Measurements from ENCODE around the gene OXA1L.
A peak's percentile ranks its signal among the peaks of the same experiment; 100 is the strongest.
"Not testable (repeated sequence)": the region's sequence is repeated elsewhere in the genome, so short reads cannot be mapped to it uniquely, and the experiment has no call there.

The OXA1L gene

DNA sequence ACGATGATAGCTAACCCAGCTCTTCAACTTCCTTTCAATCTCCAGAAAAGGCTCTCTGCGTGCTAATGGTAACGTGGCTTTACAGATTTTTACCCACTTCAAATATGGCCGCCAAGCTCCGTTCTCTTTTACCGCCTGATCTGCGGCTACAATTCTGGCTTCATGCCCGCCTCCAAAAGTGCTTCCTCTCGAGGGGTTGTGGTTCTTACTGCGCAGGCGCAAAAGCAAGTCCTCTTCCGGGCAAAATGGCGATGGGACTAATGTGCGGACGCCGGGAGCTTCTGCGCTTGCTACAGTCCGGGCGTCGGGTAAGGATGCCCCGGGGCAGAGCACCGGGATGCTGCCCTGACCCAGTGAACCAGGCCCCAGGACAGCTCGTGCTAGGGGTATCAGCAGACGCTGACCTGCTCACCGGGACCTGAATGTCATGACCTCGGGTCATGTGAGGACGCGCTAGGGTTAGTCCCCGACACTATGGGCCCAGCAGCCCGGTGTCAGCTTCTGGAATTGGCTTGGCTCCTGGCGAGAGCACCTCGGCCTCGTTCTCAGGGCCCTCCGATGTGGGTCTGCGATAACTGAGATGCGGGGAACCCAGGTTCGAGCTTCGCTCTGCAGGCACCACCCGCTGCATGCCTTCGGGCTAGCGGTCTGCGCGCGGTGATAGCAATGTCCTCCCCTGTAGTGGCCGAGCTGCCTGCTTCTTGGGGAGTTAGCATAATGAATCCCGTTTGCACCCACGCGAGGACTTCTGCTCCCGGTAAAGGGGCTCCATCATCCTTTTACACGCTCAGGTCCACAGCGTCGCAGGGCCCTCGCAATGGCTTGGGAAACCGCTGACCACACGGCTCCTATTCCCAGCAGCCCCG lies at the start of gene OXA1L:
Gene OXA1L, plus strand, starts transcription at position 232 of the 866 bp plus-strand sequence. Its CDS starts 14 bp downstream, at position 246.
- peak; percentile 99 for DNase-seq

GRCh38 chr14:22718091-22718490 lies 48.4 kb upstream of the OXA1L start:
- no peak for DNase-seq

GRCh38 chr14:22721213-22721612 lies 45.3 kb upstream of the OXA1L start:
- no peak for DNase-seq

DNA sequence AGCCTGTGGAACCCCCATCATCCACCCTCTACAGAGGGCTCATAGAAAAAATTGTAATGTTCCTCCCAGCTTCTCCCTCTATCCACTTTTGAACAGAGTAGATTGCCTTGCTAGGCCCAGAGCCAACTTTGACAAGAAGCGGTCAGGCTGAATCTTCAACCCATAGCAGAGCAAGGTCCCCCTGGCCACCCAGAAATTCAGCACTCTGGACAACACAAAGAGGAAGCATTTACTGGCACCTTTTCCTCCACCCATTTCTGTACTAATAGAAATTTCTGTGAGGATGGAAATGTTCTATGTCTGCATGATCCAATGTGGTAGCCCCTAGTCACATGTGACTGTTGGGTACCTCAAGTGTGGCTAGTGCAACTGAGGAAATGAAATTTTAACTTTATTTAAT lies 42.7 kb upstream of the OXA1L start:
- no peak for DNase-seq

GRCh38 chr14:22724847-22725246 lies 41.6 kb upstream of the OXA1L start:
- DNase-seq: not testable (repeated sequence)

GRCh38 chr14:22725374-22725773 lies 41.1 kb upstream of the OXA1L start:
- not testable (repeated sequence) for DNase-seq

DNA sequence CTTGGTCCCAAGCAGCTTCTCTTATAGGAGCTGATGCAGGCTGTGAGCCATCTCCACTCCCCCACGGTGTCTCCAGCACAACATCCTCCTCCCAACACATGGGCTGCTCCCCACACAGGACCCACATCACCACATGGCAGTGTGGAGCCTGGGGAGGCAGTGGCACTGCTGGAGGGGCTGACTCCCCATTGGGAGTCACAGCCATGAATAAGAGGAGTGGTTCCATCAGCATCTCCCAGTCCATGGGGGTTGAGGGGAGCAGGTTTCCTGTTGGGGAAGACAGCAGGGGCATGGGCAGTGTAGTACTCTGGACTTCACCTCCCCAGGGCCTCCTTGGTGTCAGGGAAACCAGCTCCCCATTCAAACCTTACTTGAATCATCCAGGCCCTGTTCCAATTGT lies 40.5 kb upstream of the OXA1L start:
- DNase-seq: no peak

- not testable (repeated sequence) for DNase-seq
Observed at GRCh38 chr14:22732062-22732461, 34.4 kb upstream of the OXA1L start.

DNA sequence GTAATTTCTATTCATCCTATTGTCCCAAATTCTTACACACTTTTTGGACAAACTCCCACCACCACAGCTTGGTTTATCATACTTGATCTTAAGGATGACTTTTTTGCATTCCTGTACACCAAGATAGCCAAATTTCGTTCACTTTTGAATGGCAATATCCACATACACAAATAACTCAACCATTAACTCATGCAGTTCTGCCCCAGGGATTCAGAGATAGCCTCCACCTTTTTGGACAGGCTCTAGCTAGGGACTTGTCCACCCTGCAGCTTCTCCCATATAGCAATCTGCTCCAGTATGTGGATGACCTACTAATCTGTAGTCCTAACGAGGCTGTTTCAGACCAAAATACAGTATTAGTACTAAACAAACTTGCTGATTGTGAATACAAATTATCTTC lies 32.7 kb upstream of the OXA1L start:
- no peak for DNase-seq

DNA sequence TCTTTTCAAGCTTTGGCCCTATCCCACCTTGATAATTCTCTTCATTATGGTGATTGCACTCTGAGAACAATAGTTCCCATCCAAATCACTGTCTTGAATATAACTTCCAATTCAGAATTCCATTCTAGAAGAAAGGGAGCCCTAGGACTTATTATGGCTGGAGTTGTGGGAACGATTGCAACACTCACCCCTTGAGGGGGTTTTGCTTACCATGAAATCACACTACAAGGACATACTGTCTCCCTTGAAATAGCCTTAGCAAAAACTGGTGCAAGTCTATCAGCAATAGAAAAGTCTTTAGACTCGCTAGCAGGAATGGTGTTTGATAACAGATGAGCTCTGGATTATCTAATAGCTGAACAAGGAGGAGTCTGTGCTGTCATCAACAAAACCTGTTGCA lies 31.4 kb upstream of the OXA1L start:
- no peak for DNase-seq

DNA sequence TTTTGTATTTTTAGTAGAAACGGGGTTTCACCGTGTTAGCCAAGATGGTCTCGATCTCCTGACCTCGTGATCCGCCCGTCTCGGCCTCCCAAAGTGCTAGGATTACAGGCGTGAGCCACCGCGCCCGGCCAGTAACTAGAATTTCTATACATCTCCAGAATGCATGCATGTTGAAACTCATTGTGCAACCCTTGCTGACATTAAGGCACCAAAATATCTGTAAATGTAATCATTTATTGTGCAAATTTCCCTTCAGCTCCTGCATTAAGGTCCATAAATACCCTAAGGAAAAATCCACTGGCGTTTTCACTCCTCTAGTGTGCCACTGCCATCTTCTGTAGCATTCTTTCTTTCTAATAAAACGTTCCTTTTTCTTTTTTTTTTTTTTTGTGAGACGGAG lies 30.1 kb upstream of the OXA1L start:
- DNase-seq: not testable (repeated sequence)

GRCh38 chr14:22737052-22737451 lies 29.4 kb upstream of the OXA1L start:
- DNase-seq: no peak

DNA sequence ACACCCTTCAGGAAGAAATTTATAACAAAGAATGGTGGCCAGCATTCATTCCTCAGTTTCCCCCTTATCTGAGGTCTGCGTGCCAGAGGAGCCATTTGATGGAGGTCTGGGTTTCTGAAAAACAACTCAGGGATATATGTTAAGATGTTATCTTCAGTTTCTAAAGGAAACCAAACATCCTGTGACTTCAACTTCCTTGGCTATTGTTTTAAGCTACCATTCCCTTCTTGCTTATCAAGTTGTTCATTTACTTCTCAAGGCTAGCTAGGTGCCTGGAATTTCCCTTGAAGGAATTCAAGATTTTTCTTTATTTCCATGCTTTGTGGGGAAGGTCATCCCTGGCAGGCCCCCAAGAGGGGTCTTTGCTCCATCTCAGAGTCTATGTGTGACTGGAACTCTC lies 27.1 kb upstream of the OXA1L start:
- DNase-seq: no peak

DNA sequence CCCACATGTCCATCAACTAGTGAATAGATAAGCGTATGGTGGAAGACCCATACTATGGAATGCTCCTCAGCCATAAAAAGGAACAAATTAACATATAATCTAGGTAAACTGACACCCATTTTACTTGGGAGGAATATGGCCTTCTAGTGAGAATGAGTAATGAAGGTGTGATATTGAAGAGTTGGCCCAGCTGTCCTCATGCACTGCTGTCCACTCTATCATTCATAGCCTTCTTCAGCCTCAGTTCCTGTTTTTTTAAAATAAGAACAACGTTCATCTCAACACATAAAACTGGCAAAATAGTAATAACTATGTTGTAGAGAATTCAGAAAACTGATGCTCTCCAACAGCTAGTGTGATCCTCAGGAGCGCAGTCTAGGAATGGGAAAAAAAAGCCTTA lies 26.5 kb upstream of the OXA1L start:
- no peak for DNase-seq

DNA sequence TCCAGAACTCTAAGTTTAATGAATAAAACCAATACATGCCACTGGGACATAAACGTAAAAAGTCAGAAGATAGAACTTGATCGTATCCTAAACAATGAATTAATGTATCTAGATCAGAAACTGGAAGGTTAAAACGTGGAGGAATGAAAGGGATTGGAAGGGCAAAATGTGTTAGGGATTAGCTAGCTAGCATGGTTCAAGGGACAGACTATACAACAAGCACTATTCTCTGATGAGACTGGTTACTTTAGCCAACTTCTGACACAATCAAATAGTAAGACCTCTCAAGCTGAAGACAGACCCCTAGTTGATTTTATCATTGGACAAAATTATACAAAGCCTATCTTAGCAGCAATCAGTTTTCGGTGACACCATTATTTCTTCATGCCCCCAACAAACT lies 18.7 kb upstream of the OXA1L start:
- DNase-seq: no peak

DNA sequence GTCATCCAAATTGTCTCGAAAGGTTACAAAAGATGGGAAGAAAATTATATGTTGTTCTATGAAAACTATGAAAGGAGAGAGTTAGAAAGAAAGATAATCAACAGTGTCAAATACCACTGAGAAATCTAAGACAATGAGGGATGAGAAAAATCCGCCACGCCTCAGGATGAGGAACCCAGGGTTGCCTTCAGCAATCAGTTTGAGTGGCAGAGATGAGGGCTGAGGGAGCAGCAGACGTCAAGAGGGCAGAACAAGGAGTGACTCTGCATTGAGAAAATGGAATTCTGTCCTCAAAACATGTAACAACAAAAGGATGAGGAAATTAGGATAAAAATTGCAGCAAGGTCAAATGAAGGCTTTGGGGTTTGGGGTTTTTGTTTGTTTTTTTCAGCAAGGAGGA lies 18.3 kb upstream of the OXA1L start:
- DNase-seq: no peak

- DNase-seq: peak; percentile 62
Observed at GRCh38 chr14:22748631-22749068, 17.8 kb upstream of the OXA1L start.

- no peak for DNase-seq
Observed at GRCh38 chr14:22752422-22752821, 14.1 kb upstream of the OXA1L start.

DNA sequence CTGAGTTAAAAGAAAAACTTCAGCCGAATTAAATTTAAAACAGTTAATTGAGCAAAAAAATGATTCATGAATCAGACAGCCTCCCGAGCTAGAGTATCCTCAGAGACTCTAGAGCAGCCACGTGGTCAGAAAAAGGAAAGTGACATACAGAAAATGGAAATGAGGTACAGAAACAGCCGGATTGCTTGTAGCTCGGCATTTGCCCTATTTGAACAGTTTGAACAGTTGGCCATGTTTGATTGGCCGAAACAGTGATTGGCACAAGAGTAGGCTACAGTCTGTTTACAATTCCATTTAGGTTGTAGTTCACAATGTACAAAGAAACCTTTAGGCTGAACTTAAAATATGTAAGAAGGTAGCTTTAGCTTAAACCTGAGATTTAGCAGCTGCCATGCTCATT lies 12.9 kb upstream of the OXA1L start:
- no peak for DNase-seq

DNA sequence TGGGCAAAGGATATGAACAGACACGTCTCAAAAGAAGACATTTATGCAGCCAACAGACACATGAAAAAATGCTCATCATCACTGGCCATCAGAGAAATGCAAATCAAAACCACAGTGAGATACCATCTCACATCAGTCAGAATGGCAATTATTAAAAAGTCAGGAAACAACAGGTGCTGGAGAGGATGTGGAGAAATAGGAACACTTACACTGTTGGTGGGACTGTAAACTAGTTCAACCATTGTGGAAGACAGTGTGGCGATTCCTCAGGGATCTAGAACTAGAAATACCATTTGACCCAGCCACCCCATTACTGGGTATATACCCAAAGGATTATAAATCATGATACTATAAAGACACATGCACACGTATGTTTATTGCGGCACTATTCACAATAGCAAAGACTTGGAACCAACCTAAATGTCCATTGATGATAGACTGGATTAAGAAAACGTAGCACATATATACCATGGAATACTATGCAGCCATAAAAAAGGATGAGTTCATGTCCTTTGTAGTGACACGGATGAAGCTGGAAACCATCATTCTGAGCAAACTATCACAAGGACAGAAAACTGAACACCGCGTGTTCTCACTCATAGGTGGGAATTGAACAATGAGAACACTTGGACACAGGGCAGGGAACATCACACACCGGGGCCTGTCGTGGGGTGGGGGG lies 8.4 kb upstream of the OXA1L start:
- DNase-seq: not testable (repeated sequence)

- no peak for DNase-seq
Observed at GRCh38 chr14:22761734-22762133, 4.8 kb upstream of the OXA1L start.

DNA sequence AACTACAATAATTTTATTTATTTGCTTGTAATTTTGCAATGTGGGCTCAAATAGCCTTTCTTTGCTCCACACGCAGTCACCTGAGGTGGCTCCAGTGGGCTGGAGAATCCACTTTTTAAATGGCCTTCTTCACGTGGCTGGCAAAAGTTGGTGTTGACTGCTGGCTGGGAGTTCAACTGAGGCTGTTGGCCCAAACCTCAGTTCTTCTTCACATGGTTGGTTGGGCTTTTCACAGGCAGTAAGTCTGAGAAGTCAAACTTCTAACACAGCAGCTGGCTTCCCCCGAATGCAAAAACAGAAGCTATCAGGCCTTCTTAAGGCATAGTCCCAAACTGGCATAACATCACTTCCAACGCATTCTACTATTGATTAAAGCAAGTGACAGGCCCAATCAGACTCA lies 2.1 kb upstream of the OXA1L start:
- no peak for DNase-seq

- no peak for DNase-seq
Observed at GRCh38 chr14:22767323-22767589, 768 bp downstream of the OXA1L start.

- DNase-seq: no peak
Observed at GRCh38 chr14:22768947-22769346, 2.5 kb downstream of the OXA1L start.

- DNase-seq: no peak
Observed at GRCh38 chr14:22769369-22769768, 2.9 kb downstream of the OXA1L start.
